ENCODE measurements around the gene LRRTM4. TPM values are rescaled to one million over a fixed set of nuclear protein-coding genes. Genes with fewer than 3 reads are reported as not detected.
"Not testable (repeated sequence)": the region's sequence is repeated elsewhere in the genome, so short reads cannot be mapped to it uniquely, and the experiment has no call there.

LRRTM4 gene
- total RNA-seq, 1 experiment from 2014 or later = 1.1 TPM

GRCh38 chr2:77314721-77315120, 207.5 kb downstream of the LRRTM4 start:
- DNase-seq (ENCODE audit: low spot score) = no peak

- no peak for DNase-seq (ENCODE audit: low spot score)
These were observed 211.8 kb downstream of the LRRTM4 start for GRCh38 chr2:77310416-77310815.

GRCh38 chr2:77309725-77310124, 212.5 kb downstream of the LRRTM4 start:
- DNase-seq (ENCODE audit: low spot score) = no peak

- no peak for DNase-seq (ENCODE audit: low spot score)
These were observed 220.7 kb downstream of the LRRTM4 start for GRCh38 chr2:77301441-77301840.

GRCh38 chr2:77296791-77297190, 225.4 kb downstream of the LRRTM4 start:
- no peak for DNase-seq (ENCODE audit: low spot score)

GRCh38 chr2:77294474-77294873, 227.7 kb downstream of the LRRTM4 start:
- no peak for DNase-seq (ENCODE audit: low spot score)

GRCh38 chr2:77284353-77284752, 237.8 kb downstream of the LRRTM4 start:
- DNase-seq (ENCODE audit: low spot score) = no peak

GRCh38 chr2:77271262-77271661, 250.9 kb downstream of the LRRTM4 start:
- no peak for DNase-seq (ENCODE audit: low spot score)

- DNase-seq (ENCODE audit: low spot score) = no peak
These were observed 251.7 kb downstream of the LRRTM4 start for GRCh38 chr2:77270433-77270832.

- peak; percentile 16 for DNase-seq (ENCODE audit: low spot score)
These were observed 253.6 kb downstream of the LRRTM4 start for GRCh38 chr2:77268626-77269025.

- no peak for DNase-seq (ENCODE audit: low spot score)
These were observed 289.2 kb downstream of the LRRTM4 start for GRCh38 chr2:77232909-77233425.

- DNase-seq (ENCODE audit: low spot score) = peak; percentile 6
These were observed 293.8 kb downstream of the LRRTM4 start for GRCh38 chr2:77228391-77228790.

- DNase-seq (ENCODE audit: low spot score) = no peak
These were observed 311.5 kb downstream of the LRRTM4 start for GRCh38 chr2:77210725-77211124.

GRCh38 chr2:77207331-77207730, 314.8 kb downstream of the LRRTM4 start:
- no peak for DNase-seq (ENCODE audit: low spot score)

GRCh38 chr2:77201755-77202154, 320.4 kb downstream of the LRRTM4 start:
- DNase-seq (ENCODE audit: low spot score) = no peak

GRCh38 chr2:77199411-77199810, 322.8 kb downstream of the LRRTM4 start:
- no peak for DNase-seq (ENCODE audit: low spot score)

- DNase-seq (ENCODE audit: low spot score) = no peak
These were observed 328.2 kb downstream of the LRRTM4 start for GRCh38 chr2:77193858-77194448.

- DNase-seq (ENCODE audit: low spot score) = no peak
These were observed 329.3 kb downstream of the LRRTM4 start for GRCh38 chr2:77192811-77193289.

GRCh38 chr2:77191665-77192064, 330.5 kb downstream of the LRRTM4 start:
- no peak for DNase-seq (ENCODE audit: low spot score)

GRCh38 chr2:77190721-77191346, 331.3 kb downstream of the LRRTM4 start:
- DNase-seq (ENCODE audit: low spot score) = no peak

GRCh38 chr2:77185052-77185451, 337.1 kb downstream of the LRRTM4 start:
- DNase-seq (ENCODE audit: low spot score) = no peak

- DNase-seq (ENCODE audit: low spot score) = no peak
These were observed 342.9 kb downstream of the LRRTM4 start for GRCh38 chr2:77179297-77179696.

- not testable (repeated sequence) for DNase-seq (ENCODE audit: low spot score)
These were observed 346.9 kb downstream of the LRRTM4 start for GRCh38 chr2:77175266-77175780.

Data from H4 (cell line).